Measurements from ENCODE around the gene BCAR3.
"Not testable (repeated sequence)": the region's sequence is repeated elsewhere in the genome, so short reads cannot be mapped to it uniquely, and the experiment has no call there.

The BCAR3 gene

DNA sequence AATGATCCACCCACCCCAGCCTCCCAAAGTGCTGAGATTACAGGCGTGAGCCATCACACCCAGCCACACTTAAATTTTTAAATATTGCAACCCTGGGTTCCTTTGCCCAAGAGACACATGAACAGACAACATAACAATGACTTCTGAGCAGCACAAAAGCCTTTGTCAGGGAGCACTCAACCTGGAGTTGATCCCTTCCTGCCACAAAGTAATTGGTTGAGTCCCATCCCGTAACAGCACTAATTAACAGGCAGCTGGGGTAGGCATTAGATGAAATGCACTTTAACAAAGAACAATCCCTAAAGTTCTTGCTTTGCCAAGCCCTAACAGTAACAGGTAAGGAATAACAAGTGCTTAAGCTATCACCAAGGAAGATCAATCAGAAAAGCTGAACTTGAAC, 5.9 kb upstream of the BCAR3 start:
- DNase-seq (ENCODE audit: low read depth) = no peak

GRCh38 chr1:93686504-93687250, 5.0 kb upstream of the BCAR3 start:
- no peak for DNase-seq (ENCODE audit: low read depth)

GRCh38 chr1:93685918-93686317, 4.3 kb upstream of the BCAR3 start:
- no peak for DNase-seq (ENCODE audit: low read depth)

- no peak for DNase-seq (ENCODE audit: low read depth)
Observed at GRCh38 chr1:93683234-93683633, 1.6 kb upstream of the BCAR3 start.

DNA sequence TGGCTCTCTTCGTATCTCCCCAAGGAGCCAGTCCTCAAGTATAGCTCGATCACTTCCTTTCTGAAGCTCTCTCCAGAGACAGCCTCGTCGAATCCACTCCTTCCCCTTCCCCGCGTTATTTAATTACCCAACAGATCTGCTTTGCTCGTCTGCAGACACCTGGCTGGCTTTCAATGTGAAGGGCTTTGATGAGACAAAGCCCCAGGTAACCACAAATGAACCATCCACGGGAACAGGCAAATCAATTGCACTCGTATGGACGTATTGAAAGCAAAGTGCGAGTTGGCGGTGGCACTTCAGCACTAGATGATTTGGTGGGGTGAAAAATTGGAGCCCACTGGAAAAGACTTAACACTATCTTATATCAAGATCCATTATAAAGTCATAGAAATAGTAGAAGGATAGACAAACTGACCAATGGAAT, 364 bp upstream of the BCAR3 start:
- DNase-seq (ENCODE audit: low read depth) = no peak

- DNase-seq (ENCODE audit: low read depth) = no peak
Observed at GRCh38 chr1:93680420-93681100, 1.1 kb downstream of the BCAR3 start.

DNA sequence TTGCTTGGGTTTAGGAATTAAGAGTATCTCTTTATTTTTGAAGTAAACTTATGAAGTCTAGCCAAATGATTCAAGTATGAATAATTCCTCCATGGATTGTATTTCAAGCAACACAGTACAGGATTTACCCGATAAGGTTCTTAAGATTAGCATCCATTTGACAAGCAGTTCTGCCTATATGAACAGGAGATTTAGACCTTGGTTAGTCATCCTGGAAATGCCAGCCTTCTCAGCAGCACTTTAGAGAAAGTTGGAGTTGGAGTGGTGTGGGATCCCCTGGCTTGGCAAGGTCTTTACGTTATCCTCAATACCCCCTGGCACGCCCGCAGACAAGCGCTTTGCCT, 1.6 kb downstream of the BCAR3 start:
- DNase-seq (ENCODE audit: low read depth) = no peak

DNA sequence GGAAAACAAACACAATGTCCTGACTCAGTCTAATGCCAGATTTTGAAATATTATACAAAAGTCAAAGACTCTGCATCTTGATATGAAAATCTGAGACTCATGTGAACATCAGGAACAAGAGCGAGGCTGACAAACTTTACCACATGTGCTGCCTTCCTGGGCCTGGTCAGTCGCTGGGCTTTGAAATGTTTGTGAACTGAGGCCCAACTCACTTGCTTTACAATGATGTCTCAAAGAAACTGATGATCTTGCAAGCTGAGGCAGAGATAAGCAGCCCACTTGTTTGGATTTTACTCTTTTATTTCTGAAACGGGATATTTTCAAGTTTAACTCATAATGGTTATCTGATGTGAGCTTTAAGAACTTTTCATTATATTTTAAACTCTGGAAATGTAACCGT, 2.1 kb downstream of the BCAR3 start:
- DNase-seq (ENCODE audit: low read depth) = no peak

- DNase-seq (ENCODE audit: low read depth) = no peak
Observed at GRCh38 chr1:93678946-93679480, 2.6 kb downstream of the BCAR3 start.

DNA sequence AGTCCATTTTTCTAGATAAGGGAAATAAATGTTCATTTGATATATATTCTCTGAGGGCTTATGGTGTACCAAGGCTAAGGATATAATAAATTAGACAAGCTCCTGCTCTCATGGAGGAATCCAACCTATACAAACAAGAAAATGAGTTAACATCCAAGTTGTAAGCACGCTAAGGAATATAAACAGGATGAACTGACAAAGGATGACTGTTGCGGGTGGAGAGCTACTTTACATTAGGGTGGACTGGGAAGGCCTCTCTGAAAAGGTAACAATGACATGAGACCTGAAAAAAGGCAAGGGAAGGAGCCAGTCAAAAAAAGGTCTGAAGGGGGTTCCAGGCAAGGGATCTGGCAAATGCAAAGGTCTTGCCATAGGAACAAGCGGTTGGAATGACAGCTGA, 3.1 kb downstream of the BCAR3 start:
- no peak for DNase-seq (ENCODE audit: low read depth)

DNA sequence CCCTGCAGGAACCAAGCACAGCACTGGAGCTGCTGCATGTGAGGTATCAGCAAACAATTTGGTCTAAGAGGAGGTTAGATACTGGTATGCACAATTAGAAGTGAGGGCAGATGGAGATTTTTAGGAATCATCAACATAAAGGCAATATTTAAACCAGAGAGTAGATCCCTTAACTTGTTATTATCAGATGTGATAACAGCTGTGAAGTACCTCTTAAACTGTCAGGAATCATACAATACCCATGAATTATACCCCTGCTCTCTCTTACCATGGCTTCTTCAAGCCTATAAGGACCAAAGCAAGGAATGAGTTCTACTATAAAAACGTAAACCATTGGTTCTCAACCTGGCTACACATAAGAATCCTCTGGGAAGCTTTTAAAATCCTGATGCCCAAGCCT, 3.9 kb downstream of the BCAR3 start:
- DNase-seq (ENCODE audit: low read depth) = no peak

- DNase-seq (ENCODE audit: low read depth) = no peak
Observed at GRCh38 chr1:93676427-93676826, 5.2 kb downstream of the BCAR3 start.

- no peak for DNase-seq (ENCODE audit: low read depth)
Observed at GRCh38 chr1:93675931-93676330, 5.7 kb downstream of the BCAR3 start.

DNA sequence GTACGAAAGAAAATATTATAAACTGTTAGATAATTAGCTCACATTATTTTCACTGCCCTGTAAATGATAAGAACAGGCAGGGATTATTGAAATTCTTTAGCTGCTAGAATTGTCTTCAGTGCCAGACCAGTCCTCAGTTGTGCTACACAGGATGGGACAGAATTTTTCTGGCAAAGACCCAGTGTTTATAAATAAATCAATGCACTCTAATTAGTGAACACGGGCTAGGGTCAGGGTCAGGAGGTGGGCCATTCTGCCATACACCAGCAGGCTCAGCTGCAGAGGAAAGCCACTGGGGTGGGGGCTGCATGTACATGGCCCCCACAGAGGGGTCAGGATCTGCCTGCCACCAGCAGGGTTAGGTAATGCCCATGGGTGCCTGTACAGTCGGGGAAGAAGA, 6.4 kb downstream of the BCAR3 start:
- DNase-seq (ENCODE audit: low read depth) = no peak

- not testable (repeated sequence) for DNase-seq (ENCODE audit: low read depth)
Observed at GRCh38 chr1:93674071-93674470, 7.6 kb downstream of the BCAR3 start.

DNA sequence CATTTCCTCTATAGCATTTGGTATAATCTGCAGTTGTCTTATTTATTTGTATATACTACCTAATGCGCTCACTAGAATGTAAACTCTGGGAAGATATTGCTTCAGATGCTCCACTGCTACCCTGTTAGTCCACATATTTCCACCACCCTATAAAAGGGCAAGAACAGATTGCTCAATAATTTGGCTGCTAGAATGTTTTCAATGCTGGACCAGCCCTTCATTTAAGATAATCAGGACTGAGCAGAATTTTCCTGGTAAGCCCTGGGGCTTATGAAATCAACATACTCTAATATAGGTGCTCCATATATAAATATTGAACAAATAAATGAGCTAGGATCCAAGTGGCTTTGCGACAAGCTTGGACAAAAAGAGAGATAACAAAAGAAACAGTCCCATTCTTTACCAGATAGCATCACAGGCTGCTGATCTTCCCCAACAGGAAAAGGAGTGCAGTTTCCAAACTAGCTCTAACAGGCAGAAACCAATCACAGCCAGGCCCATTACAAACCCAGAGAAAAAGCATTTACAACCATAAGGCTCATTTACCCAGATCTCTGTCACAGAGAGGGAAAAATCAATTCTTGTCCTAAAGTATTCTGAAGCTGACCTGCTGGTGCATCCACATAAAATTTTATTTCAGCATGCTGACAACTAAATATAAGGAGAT, 8.3 kb downstream of the BCAR3 start:
- DNase-seq (ENCODE audit: low read depth) = no peak

GRCh38 chr1:93672477-93673162, 9.0 kb downstream of the BCAR3 start:
- no peak for DNase-seq (ENCODE audit: low read depth)

- no peak for DNase-seq (ENCODE audit: low read depth)
Observed at GRCh38 chr1:93672069-93672468, 9.6 kb downstream of the BCAR3 start.

DNA sequence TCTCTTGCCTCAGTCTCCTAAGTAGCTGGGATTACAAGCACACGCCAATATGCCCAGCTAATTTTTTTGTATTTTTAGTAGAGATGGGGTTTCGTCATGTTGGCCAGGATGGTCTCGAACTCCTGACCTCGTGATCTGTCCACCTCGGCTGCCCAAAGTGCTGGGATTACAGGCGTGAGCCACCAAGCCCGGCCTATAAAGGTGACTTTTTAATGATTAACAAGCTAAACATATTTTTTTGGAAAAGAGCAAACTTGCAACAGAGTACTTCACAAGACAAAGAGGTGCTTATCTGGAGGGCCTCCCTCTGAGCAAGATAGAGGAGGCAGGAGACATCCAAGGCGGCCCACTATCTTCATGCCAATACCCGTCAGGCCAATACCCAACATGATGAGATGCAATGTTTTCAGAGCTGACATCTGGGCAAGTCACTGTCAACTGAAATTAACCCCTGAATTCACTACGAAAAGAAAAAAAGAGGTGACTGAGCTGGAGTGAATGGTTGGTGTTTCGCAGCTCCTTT, 10.5 kb downstream of the BCAR3 start:
- no peak for DNase-seq (ENCODE audit: low read depth)

DNA sequence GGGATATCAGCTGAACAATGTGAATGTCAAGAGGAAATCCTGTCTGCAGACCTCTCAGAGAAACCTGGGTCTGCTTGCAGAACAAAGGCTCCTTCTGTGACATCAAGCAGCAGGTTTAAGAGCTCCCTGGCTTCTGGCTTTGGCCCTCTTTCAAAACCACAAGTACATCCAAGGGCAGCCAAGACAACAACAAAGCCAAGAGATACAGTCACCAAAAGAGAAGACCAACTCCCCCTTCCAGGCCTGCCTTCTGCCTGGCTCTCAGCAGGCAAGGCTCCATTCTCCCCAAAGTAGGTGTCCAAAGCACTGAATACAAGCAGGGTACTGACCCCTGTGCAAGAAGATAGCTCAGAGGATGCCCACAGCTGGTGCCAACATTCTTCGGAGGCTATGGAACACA, 11.5 kb downstream of the BCAR3 start:
- no peak for DNase-seq (ENCODE audit: low read depth)

- DNase-seq (ENCODE audit: low read depth) = no peak
Observed at GRCh38 chr1:93669369-93669768, 12.3 kb downstream of the BCAR3 start.

DNA sequence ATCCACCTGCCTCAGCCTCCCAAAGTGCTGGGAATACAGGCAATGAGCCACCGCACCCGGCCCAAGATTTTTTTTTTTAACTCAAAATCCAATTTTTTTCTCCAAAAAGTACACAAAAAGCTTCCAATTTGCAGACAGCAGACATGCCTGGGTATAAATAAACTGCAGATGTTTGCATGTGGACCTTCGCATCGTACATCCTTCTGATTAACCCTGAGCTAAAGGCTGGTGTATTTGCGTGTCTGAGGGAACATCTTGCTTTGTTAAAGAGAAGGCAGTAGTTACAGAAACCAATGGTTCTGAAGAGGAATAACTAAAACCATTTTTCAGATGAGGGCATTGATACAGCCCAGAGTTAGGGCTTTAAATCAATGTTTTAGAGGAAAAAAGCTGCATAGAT, 12.7 kb downstream of the BCAR3 start:
- DNase-seq (ENCODE audit: low read depth) = no peak

All from stimulated activated CD8-positive, alpha-beta memory T cell treated with anti-CD3 and anti-CD28 coated beads, Interleukin-15, amount 100 ng/mL, for 24 hours (primary cell).